AG10803 (cell line): Measurements from ENCODE around the gene SMIM22.

Source experiments
- DNase-seq: peaks from one replicate; pipeline ENCODE4 v3.0.0; 2010; ENCODE audit warnings: low read depth
- H3K4me3 ChIP-seq: 2 replicates; pipeline ENCODE4 v1.5.1; 2011; ENCODE audit warnings: mild to moderate bottlenecking, low read length, control low read depth
- TF ChIP-seq, protein P1 (sequence below): conservative IDR thresholded peaks from 2 replicates; pipeline ENCODE4 v1.5.1; 2011; ENCODE audit warnings: mild to moderate bottlenecking, low read length, control low read depth, inconsistent platforms

SMIM22 gene

DNA sequence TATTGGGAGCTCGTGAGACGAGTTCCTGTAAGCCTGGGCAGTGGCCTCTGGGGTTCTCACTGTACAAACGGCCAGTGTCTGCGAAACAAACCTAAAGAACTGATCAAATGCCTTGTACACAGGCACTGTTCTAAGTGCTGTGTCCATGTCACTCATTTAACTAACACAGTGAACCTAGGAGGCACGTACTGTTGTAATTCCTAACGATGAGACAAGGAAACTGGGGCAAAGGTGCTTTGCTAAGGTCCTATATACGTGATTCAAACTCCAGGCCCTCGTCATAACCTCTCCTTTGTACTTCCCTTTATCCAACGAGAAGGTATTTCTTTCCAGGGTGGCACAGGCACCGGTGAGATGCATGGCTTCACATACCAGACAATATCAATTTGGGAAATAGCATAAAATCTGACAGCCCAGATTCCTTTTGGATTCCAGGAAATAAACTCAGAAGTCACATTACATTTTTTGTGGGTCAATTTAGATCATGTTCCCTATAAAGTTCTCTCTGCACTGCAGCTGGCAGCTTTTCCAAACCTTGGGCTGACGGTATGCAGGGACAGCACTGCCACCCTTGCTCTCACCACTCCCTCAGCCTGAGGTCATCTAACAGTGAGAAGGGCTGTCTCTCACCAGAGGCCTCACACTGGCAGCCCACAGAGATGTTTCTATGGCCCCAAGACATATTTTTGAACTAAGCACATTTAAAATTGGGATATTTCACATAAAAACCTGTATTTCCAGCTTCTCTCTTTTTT, 33.6 kb downstream of the SMIM22 start:
- DNase-seq, result no peak
- TF ChIP-seq, protein P1, sequence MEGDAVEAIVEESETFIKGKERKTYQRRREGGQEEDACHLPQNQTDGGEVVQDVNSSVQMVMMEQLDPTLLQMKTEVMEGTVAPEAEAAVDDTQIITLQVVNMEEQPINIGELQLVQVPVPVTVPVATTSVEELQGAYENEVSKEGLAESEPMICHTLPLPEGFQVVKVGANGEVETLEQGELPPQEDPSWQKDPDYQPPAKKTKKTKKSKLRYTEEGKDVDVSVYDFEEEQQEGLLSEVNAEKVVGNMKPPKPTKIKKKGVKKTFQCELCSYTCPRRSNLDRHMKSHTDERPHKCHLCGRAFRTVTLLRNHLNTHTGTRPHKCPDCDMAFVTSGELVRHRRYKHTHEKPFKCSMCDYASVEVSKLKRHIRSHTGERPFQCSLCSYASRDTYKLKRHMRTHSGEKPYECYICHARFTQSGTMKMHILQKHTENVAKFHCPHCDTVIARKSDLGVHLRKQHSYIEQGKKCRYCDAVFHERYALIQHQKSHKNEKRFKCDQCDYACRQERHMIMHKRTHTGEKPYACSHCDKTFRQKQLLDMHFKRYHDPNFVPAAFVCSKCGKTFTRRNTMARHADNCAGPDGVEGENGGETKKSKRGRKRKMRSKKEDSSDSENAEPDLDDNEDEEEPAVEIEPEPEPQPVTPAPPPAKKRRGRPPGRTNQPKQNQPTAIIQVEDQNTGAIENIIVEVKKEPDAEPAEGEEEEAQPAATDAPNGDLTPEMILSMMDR, result no peak
- H3K4me3 ChIP-seq, result no peak overlapping the region

DNA sequence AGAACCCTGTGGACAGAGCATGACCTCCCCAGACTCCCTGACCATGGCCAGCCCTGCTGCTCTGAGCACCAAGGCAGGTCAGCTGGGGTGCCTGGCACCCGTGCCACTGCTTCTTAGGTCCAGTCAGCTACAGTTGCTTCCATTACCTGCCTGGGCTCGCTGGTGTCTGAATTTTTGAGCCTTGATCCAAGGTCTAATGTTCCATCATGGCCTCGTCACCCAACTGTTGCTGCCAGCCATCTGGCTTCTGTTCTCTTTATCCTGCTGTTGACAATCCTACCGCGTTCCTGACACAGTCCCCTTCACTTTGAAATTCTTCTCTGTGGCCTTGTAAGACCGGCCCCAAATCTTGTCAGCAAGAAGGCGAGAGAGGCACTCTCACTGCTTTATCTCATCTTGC, 35.2 kb downstream of the SMIM22 start:
- DNase-seq, result no peak
- no peak overlapping the region for H3K4me3 ChIP-seq
- TF ChIP-seq, protein P1, result no peak

DNA sequence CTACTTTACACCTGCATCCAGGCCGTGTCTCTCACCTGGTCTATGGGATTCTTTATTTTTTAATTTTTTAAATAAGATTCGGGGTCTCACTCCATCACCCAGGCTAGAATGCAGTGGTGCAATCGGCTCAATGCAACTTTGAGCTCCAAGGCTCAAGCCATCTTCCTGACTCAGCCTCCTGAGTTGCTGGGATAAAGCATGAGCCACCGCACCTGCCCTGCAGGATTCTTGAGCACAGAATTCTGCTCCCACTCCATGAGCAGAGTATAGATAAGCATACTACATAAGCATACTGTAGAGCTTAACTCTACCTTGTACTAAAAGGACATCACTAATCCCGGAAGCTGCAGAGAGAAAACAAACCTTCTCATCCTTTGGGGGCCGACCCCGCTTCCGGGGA, 36.4 kb downstream of the SMIM22 start:
- TF ChIP-seq, protein P1, result no peak
- DNase-seq, result no peak
- H3K4me3 ChIP-seq, result no peak overlapping the region

DNA sequence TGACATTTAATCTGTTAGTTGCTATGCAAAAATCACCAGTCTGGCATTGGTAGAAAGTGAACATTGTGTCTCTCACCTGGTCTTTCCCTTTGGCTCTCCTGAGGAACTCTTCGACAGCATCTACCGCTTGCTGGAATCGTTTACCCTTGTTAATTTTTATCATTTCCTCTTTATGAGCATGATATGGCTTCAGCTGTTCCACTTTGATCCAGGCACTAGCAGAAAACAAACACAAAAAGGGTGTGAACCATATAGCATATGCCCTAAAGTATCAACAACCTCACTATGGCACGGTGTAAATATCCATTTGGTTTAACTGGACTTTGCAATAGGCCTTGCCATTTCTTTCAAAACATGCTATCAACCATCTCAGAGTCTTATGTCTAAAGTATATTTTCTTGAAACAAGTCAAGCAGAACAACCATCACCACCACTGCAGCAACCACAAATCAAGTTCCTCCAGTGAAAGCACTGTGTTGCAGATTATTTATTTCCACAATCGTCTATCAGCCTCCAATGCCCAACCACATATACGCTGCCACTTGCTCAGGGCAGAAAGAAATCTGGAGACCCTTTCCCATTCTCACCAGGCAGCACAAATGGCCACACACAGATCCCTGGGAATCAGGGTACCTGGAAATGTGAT, 37.7 kb downstream of the SMIM22 start:
- TF ChIP-seq, protein P1, result no peak
- H3K4me3 ChIP-seq, result no peak overlapping the region

DNA sequence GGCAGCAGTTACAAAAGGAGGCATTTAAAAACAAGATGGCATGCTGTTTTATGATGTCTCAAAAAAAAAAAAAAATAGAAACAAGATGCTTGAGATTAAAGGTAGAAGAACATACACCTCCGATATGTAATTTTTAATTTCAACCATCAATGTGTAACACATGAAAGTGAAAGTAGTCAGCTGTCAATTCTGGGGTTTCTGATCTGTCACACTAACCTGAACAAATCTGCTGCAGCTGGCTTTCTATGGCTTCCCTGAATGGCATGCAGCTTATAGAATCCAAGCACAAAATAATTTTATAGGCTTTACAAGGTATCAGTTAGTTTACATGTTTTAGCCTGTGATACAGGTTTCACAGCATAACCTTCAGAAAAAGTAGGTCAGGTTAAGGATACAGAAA, 38.4 kb downstream of the SMIM22 start:
- DNase-seq, result no peak
- H3K4me3 ChIP-seq, result no peak overlapping the region
- TF ChIP-seq, protein P1, result no peak

More for the DNA sequence above, 37.7 kb downstream of the SMIM22 start:
- no peak for DNase-seq

DNA sequence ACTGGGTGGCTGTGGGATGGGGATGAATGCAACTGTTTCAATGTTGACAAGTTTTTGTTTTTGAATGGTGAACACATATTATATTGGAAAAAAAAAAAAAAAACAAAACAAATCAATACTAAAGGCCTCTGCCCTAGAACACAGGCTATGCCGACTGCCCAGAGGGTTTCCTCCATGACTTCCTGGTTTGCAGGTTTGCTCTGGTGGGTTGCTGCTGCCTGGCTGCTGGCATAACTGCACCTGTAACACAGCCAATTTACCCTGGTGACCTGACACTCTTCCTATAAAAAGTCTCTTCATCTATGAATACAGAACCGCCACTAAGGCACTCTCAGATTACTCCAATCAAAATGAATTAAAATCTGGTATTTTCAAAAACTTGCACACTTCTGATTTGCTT, 41.6 kb downstream of the SMIM22 start:
- TF ChIP-seq, protein P1, result no peak
- no peak overlapping the region for H3K4me3 ChIP-seq
- DNase-seq, result no peak
